ENCODE measurements around the gene ARHGAP32. TPM values are rescaled to one million over a fixed set of nuclear protein-coding genes. Genes with fewer than 3 reads are reported as not detected.

The ARHGAP32 gene
- total RNA-seq: 10 to 100 TPM in 5 of 7 donors, 1 to 10 TPM in 2; 9.3 to 17.0 (median 13.1) TPM
- 1 to 10 TPM in 1 of 3 donors, under 1 TPM in 2; 0.53 to 1.2 (median 0.57) TPM for polyA plus RNA-seq
- long read RNA-seq, donor 1: 0 reads
- long read RNA-seq, donor 2: 0 reads

DNA sequence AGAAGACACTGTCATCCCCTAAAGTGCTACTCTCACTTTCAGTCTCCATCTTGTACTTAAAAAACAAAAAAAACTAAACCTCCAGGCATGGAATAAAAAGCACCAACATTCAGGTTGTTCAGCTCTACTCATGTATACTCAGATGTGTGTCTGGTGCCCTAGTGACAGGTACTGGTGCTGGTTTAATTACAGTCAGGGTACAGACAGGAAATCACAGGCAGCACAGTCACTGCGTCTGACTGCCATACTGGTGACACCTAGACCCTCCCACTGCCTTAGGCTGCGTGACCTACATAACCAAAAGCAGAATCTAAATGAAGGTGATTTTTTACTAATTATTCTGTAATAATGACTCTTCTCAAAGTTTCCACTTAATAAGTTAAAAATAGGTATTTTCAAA lies at the start of gene ARHGAP32:
Gene ARHGAP32, minus strand, starts transcription at position 176 of the 400 bp plus-strand sequence. Its CDS starts 127 bp downstream, at position 49.
- H3K4me3 ChIP-seq: no peak within 1 kb of the TSS
- H3K27me3 ChIP-seq (replicated peaks in 1 of 7): no peaks in the 10 kb centered on the region
- no peaks in the 10 kb centered on the region for H3K4me1 ChIP-seq
- intact Hi-C loops (cut with DNase I; ENCODE audit: low total_unique reads): no loop called here
- 70 to 86% (median 75%) methylated on average over 2 of the region's 2 CpGs for WGBS, 5 donors
- TF ChIP-seq POLR2AphosphoS5 (IDR thresholded peaks at IDR 0.05) (no peak), POLR2A (IDR thresholded peaks at IDR 0.05) (no peak)
- TF ChIP-seq, protein P1, sequence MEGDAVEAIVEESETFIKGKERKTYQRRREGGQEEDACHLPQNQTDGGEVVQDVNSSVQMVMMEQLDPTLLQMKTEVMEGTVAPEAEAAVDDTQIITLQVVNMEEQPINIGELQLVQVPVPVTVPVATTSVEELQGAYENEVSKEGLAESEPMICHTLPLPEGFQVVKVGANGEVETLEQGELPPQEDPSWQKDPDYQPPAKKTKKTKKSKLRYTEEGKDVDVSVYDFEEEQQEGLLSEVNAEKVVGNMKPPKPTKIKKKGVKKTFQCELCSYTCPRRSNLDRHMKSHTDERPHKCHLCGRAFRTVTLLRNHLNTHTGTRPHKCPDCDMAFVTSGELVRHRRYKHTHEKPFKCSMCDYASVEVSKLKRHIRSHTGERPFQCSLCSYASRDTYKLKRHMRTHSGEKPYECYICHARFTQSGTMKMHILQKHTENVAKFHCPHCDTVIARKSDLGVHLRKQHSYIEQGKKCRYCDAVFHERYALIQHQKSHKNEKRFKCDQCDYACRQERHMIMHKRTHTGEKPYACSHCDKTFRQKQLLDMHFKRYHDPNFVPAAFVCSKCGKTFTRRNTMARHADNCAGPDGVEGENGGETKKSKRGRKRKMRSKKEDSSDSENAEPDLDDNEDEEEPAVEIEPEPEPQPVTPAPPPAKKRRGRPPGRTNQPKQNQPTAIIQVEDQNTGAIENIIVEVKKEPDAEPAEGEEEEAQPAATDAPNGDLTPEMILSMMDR (IDR thresholded peaks at IDR 0.05 in 8 of 11, conservative IDR thresholded peaks at IDR 0.05 in 3 of 11): no peak
- H3K27ac ChIP-seq: no peak within 1 kb of the TSS
- no peak for DNase-seq
- peaks cover 0 to 3% (median 0%) of the 10 kb centered on the region in 8 donors for H3K9me3 ChIP-seq
- no peaks in the 10 kb centered on the region for H3K36me3 ChIP-seq

DNA sequence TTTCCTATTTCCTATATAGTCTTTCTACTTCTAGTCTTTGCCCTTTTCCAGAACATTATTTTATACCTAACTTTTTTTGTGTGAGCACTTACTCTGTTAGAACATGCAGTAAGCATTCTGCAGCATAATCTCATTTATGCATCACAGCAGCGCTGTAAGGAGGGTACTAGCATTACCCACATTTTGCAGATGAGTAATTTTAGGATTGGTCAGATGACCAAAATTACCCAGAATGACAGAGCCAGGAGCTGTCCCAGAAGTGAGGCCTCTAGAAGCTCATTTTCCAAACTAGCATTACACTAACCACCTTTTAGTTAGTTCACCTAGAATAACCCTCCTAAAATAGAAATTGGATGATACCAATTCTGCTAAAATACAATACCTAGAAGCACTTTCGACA lies 47.1 kb upstream of the ARHGAP32 start:
- Histone ChIP-seq H3K4me1 (no peaks in the 10 kb centered on the region), H3K27ac (no peak overlapping the region), H3K9me3 (no peaks in the 10 kb centered on the region), H3K4me3 (no peak overlapping the region), H3K27me3 (replicated peaks in 1 of 7) (no peaks in the 10 kb centered on the region), H3K36me3 (no peaks in the 10 kb centered on the region)
- 78 to 98% (median 91%) methylated on average over 2 of the region's 2 CpGs for WGBS, 5 donors
- no peak for DNase-seq
- TF ChIP-seq, protein P1 (IDR thresholded peaks at IDR 0.05 in 8 of 11, conservative IDR thresholded peaks at IDR 0.05 in 3 of 11): no peak
- TF ChIP-seq POLR2A (IDR thresholded peaks at IDR 0.05) (no peak), POLR2AphosphoS5 (IDR thresholded peaks at IDR 0.05) (no peak)
- intact Hi-C loops (cut with DNase I; ENCODE audit: low total_unique reads): no loop called here

DNA sequence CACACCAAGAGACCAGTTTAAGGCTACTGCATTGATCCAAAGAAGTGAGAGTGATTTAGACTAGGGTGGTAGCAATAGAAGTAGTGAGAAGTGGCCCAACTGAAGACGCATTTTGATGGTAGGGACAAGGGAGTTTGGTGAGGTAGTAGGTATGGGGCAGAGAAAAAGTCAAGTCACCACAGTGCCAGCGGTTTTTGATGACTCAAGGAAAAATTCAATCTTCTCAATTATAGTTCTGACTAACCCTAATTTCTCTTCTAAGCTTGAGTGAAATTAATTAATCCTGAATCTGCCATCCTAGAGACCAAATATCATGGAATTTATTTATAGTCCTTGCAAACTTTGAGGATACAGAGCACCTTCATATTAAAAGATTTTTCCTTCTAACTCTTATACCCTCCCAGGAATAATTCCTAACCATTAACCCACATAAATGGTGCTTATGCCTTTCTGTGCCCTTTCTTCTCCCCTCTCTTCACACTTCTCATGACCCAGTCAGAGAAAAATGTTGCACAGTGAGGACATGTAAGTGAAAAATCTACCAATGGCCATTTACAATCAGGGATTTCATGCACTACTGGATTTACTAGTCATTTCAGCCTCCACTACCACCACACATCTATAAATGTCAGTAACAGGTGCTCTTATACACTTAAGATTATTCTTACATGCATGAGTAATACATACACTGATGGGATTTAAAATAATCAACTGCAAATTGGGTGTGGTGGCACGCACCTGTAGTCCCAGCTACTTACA lies 45.9 kb upstream of the ARHGAP32 start:
- Histone ChIP-seq H3K36me3 (no peaks in the 10 kb centered on the region), H3K27me3 (replicated peaks in 1 of 7) (no peaks in the 10 kb centered on the region), H3K4me3 (no peak overlapping the region), H3K9me3 (no peaks in the 10 kb centered on the region), H3K27ac (no peak overlapping the region), H3K4me1 (no peaks in the 10 kb centered on the region)
- intact Hi-C loops (cut with DNase I; ENCODE audit: low total_unique reads): no loop called here
- no peak for TF ChIP-seq POLR2A (IDR thresholded peaks at IDR 0.05)
- TF ChIP-seq, protein P1 (IDR thresholded peaks at IDR 0.05 in 8 of 11, conservative IDR thresholded peaks at IDR 0.05 in 3 of 11): no peak
- TF ChIP-seq POLR2AphosphoS5 (IDR thresholded peaks at IDR 0.05): no peak
- no peak for DNase-seq
- 77 to 93% (median 89%) methylated on average over 3 of the region's 3 CpGs for WGBS, 5 donors

DNA sequence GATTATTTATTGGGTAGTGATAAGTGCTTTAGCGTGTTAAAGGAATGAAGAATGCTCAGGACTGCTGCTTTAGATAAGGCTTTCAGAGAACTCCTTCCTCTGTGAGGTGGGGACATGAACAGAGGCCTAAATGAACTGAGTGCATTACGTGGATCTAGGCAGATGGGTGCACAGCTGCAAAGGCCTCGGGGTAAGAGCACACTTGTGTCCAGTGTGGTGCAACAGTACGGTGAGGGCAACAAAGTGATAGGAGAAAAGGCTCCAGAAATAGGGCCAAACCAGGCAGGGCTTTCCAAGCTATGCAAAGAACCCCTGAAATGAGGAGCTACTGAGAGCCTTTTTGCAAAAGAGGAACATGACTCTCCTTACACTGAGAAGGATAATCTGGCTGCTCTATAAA lies 45.3 kb upstream of the ARHGAP32 start:
- DNase-seq: no peak
- no peaks in the 10 kb centered on the region for H3K27me3 ChIP-seq (replicated peaks in 1 of 7)
- H3K9me3 ChIP-seq: no peaks in the 10 kb centered on the region
- H3K36me3 ChIP-seq: no peaks in the 10 kb centered on the region
- WGBS, 5 donors: 82 to 94% (median 83%) methylated on average over 4 of the region's 4 CpGs
- intact Hi-C loops (cut with DNase I; ENCODE audit: low total_unique reads): no loop called here
- H3K27ac ChIP-seq: no peak overlapping the region
- H3K4me3 ChIP-seq: no peak overlapping the region
- TF ChIP-seq, protein P1 (IDR thresholded peaks at IDR 0.05 in 8 of 11, conservative IDR thresholded peaks at IDR 0.05 in 3 of 11): no peak
- no peak for TF ChIP-seq POLR2AphosphoS5 (IDR thresholded peaks at IDR 0.05)
- TF ChIP-seq POLR2A (IDR thresholded peaks at IDR 0.05): no peak
- no peaks in the 10 kb centered on the region for H3K4me1 ChIP-seq

Measured in spleen (tissue), 13 donors.